ENCODE data around the gene PROS1.
"Not testable (repeated sequence)": the region's sequence is repeated elsewhere in the genome, so short reads cannot be mapped to it uniquely, and the experiment has no call there.

PROS1 gene

GRCh38 chr3:93861017-93861416 is 112.7 kb downstream of the PROS1 start:
- no peak for DNase-seq

- no peak for DNase-seq
These were observed 118.3 kb downstream of the PROS1 start for GRCh38 chr3:93855401-93855800.

- DNase-seq, result not testable (repeated sequence)
These were observed 121.5 kb downstream of the PROS1 start for GRCh38 chr3:93852228-93852627.

- DNase-seq, result no peak
These were observed 129.7 kb downstream of the PROS1 start for GRCh38 chr3:93843981-93844380.

- not testable (repeated sequence) for DNase-seq
These were observed 134.5 kb downstream of the PROS1 start for GRCh38 chr3:93839193-93839592.

All from activated T-cell treated with anti-CD3 and anti-CD28 coated beads, Interleukin-2, amount 50 U/mL, for 48 hours (primary cell).